Measurements from ENCODE around the gene ADARB1. TPM values are rescaled to one million over a fixed set of nuclear protein-coding genes. Genes with fewer than 3 reads are reported as not detected.

ADARB1 gene
- total and polyA plus RNA-seq, 2 of the 4 experiments (the other 2 are of a cell fraction): 39.8 to 47.3 TPM

DNA sequence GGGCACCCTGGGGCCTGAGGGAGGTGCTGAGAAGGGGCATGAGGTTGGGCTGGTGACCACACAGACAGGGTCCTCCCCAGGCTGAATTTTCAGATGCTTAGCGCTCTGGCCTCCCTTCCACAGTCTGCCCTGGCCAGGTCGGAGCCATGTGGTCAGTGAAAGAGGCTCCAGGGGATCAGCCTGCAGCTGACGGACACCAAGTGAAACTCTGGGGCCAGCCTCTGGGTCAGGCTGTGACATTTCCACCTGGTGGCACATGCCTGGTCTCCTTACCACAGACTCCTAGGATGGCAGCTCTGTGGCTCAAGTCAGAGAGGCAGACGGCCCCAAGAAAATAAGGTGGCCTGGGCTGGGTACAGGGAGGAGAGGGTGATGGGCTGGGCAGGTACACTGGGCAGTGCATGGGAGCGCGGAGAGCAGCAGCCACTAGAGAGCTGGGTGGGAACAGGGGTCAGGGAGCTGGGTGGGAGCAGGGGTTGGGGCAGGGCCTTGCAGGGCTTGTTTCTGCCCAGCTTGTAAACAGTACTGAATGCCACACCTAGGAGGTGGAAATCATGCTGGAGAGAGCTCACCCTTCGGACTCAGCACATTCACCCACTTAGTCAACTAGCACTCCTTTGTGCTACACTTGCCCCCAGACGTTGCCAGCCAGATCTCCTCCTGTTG is 20.7 kb upstream of the ADARB1 start (continued):
- TF ChIP-seq BHLHE40 (IDR thresholded peaks at IDR 0.05; ENCODE audit: low read depth, low read length): no peak

DNA sequence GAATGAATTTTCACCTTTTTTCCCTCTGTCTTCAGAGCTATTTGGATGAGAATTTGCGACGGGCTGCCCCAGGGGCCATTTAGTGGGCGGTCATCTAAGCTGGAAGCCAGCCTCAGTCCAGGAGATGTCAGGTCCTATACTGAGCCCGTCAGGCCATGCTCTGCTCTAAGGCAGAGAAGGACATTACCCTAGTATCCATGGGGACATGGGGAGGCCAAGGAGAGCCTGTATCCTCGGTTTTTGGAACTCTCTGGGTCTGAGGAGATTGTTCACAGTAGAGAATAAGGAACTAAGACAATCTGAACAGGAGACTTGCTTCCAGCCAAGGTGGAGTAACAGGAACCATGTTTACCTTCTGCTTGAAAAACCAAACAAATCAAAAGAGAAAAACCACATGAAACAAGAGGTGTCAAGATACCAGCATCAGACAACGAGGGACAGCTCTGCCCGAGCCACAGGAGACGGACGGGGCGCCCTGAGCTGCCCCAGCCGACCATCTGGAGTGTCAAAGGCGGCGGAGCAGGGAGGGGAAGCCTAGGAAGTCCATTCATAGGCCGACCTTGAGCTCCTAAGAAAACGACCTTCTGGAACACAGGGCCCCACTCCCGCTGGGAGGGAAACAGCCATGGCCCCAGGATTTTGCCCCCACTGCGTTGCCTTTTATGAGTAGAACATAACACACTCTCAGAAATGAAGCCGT is 20.0 kb upstream of the ADARB1 start:
- dilution Hi-C loops (cut with HindIII; ENCODE audit: low sequenced_read_pairs, unreplicated experiment) (no loop called here), in situ Hi-C loops (cut with MboI; ENCODE audit: low sequenced_read_pairs) (no loop called here), intact Hi-C loops (cut with micrococcal nuclease) (no loop called here)
- Histone ChIP-seq H3K18ac (ENCODE audit: low read depth, low read length) (peak overlapping the region; percentile 82), H2AK5ac (ENCODE audit: low read depth, low read length) (peak overlapping the region; percentile 90), H3K56ac (ENCODE audit: extremely low read depth, insufficient read depth, low read length) (no peak overlapping the region), H4K5ac (ENCODE audit: low read depth, low read length) (peak overlapping the region; percentile 75), H3K9ac (ENCODE audit: low read depth, low read length) (no peak overlapping the region), H2AFZ (replicated peaks; ENCODE audit: low read length, poor library complexity) (no peak overlapping the region), H3K4me1 (ENCODE audit: control insufficient read depth, insufficient read depth, low read length) (peaks cover 40% of the 10 kb centered on the region), H2BK120ac (ENCODE audit: low read depth, low read length) (peak overlapping the region; percentile 100), H2BK15ac (ENCODE audit: low read depth, low read length) (peak overlapping the region; percentile 69), H3K9me3 (ENCODE audit: control insufficient read depth, insufficient read depth, low read length) (no peaks in the 10 kb centered on the region), H3K27ac (ENCODE audit: insufficient read depth, low read length) (peak overlapping the region; percentile 75; the same call in 1 of the 2 replicates), H3K4me2 (ENCODE audit: low read depth, low read length) (no peak overlapping the region), H3K14ac (replicated peaks; ENCODE audit: low read depth, low read length) (peak overlapping the region; percentile 75), H2BK5ac (ENCODE audit: low read depth, low read length, poor library complexity, severe bottlenecking) (peak overlapping the region; percentile 65), H3K4me3 (ENCODE audit: insufficient read depth, low read depth, low read length) (no peak overlapping the region), H2BK20ac (ENCODE audit: low read depth, low read length) (peak overlapping the region; percentile 50), H4K20me1 (ENCODE audit: insufficient read depth, low read length) (no peaks in the 10 kb centered on the region), H4K8ac (ENCODE audit: low read depth in 2 of 2, low read length in 2 of 2) (peak overlapping the region; percentile 79 to 98), H3K23ac (ENCODE audit: low read depth, low read length) (peak overlapping the region; percentile 40; the same call in 1 of the 2 replicates), H3K27me3 (ENCODE audit: control insufficient read depth, insufficient read depth, low read length) (no peaks in the 10 kb centered on the region), H4K91ac (ENCODE audit: insufficient read depth, low read depth, low read length) (peak overlapping the region; percentile 95), H3K4ac (ENCODE audit: low read depth, low read length) (peak overlapping the region; percentile 80), H3K9me1 (ENCODE audit: insufficient read depth, low read length) (peaks cover 29% of the 10 kb centered on the region), H3K36me3 (ENCODE audit: control insufficient read depth, insufficient read depth, low read length) (no peaks in the 10 kb centered on the region), H3K79me1 (ENCODE audit: low read depth in 1 of 2, low read length in 2 of 2) (peaks cover 15 to 23% of the 10 kb centered on the region in 2 experiments; a peak in 3 of 4 replicates), H2AK9ac (replicated peaks; ENCODE audit: low read depth, low read length, poor library complexity) (peak overlapping the region; percentile 26)
- no peak for TF ChIP-seq NFE2L2 (IDR thresholded peaks at IDR 0.05; ENCODE audit: low read depth, low read length)
- TF ChIP-seq MAFK (IDR thresholded peaks at IDR 0.05; ENCODE audit: low read depth, low read length): no peak
- no peak for TF ChIP-seq MXI1 (IDR thresholded peaks at IDR 0.05; ENCODE audit: borderline replicate concordance, low read depth, low read length)
- no peak for TF ChIP-seq CEBPB (IDR thresholded peaks at IDR 0.05; ENCODE audit: low read depth, low read length)
- no peak for TF ChIP-seq RFX5 (IDR thresholded peaks at IDR 0.05; ENCODE audit: low read depth, low read length)
- TF ChIP-seq POLR2A (IDR thresholded peaks at IDR 0.05; ENCODE audit: low read depth, low read length): no peak
- TF ChIP-seq SMC3 (IDR thresholded peaks at IDR 0.05; ENCODE audit: low read depth, low read length): no peak
- TF ChIP-seq RAD21 (IDR thresholded peaks at IDR 0.05; ENCODE audit: low read length): no peak
- 63% methylated on average over 6 of the region's 18 CpGs; no CpG with 5 or more reads in 1 of the 2 experiments for WGBS, 2 experiments (ENCODE audit: extremely low coverage in 2 of 2, insufficient read length in 1 of 2)
- ATAC-seq (ENCODE audit: low read depth) (no peak), DNase-seq (no peak)
- BruUV-seq (replicated peaks): no TSS peak
- POLR2A ChIA-PET (ENCODE audit: unreplicated experiment): no interaction called here
- CTCF ChIA-PET: interaction anchor here (0.6 kb wide), 1 partner anchor 161 kb away, joined by 3 read pairs; no protein-coding TSS in a partner anchor

All from IMR-90 (cell line).